ENCODE data around the gene TRNT1.

- TF ChIP-seq POLR2AphosphoS5 (IDR thresholded peaks at IDR 0.05) (no peak), POLR2A (IDR thresholded peaks at IDR 0.05) (no peak)
Measured at GRCh38 chr3:3110299-3110630, 16.5 kb upstream of the TRNT1 start, which contains the start of gene IL5RA.

All from prostate gland (tissue), 1 donor.